DOHH2 (cell line): ENCODE results near the gene RABGEF1.
"Not testable (repeated sequence)": the region's sequence is repeated elsewhere in the genome, so short reads cannot be mapped to it uniquely, and the experiment has no call there.

ENCODE experiments used
- EZH2phosphoT487 ChIP-seq: fragments of 200-600 bp; sonication (generic); IDR thresholded peaks from 2 replicates; pipeline ENCODE4 v1.6.1; 2017; ENCODE audit warnings: borderline replicate concordance, mild to moderate bottlenecking, antibody characterized with exemption, low read length, moderate library complexity, mixed read lengths
- TF ChIP-seq, protein P1 (sequence below): fragments of 200-600 bp; sonication (generic); IDR thresholded peaks from one replicate; pipeline ENCODE4 v1.5.1; 2014; ENCODE audit warnings: antibody characterized with exemption, mild to moderate bottlenecking, low read depth, low read length; ENCODE audit not compliant: poor library complexity, severe bottlenecking

DNA sequence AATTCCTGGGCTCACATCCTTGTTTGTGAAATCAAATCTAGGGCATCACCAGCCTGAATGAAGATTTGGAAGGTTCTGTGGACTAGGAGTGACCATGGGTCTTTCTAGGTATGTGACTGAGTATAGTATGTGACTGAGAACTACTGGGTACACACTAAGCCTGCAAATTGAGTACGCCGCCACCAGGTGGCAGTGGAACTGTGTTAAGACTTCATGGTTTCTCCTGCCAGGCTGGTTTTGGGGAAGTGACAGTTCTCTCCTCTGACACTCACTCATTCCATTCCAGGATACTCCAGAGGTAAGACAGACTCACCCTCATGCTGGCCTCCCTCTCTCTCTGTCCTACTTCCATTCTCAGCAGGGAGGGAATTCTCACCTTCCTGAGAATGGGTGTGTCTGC is 85.0 kb downstream of the RABGEF1 start:
- TF ChIP-seq, protein P1, sequence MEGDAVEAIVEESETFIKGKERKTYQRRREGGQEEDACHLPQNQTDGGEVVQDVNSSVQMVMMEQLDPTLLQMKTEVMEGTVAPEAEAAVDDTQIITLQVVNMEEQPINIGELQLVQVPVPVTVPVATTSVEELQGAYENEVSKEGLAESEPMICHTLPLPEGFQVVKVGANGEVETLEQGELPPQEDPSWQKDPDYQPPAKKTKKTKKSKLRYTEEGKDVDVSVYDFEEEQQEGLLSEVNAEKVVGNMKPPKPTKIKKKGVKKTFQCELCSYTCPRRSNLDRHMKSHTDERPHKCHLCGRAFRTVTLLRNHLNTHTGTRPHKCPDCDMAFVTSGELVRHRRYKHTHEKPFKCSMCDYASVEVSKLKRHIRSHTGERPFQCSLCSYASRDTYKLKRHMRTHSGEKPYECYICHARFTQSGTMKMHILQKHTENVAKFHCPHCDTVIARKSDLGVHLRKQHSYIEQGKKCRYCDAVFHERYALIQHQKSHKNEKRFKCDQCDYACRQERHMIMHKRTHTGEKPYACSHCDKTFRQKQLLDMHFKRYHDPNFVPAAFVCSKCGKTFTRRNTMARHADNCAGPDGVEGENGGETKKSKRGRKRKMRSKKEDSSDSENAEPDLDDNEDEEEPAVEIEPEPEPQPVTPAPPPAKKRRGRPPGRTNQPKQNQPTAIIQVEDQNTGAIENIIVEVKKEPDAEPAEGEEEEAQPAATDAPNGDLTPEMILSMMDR = peak; percentile 74
- not testable (repeated sequence) for TF ChIP-seq EZH2phosphoT487
